Fibroblast of lung (primary cell): Measurements from ENCODE around the gene SGMS2.

Experiments
- EZH2 ChIP-seq: IDR thresholded peaks from 2 replicates; pipeline ENCODE4 v1.5.1; 2012; ENCODE audit warnings: low read length, control low read depth, mild to moderate bottlenecking; ENCODE audit errors: missing control alignments
- TF ChIP-seq, protein P1 (sequence below), 2 donors: IDR thresholded peaks in 1 of 2; conservative IDR thresholded peaks in 1 of 2; 1 replicate in 1 of 2; 2 replicates in 1 of 2; pipeline ENCODE4 v1.5.1; 2011 to 2012; ENCODE audit warnings: low read length in 2 of 2, control low read depth in 1 of 2, inconsistent platforms in 1 of 2, low read depth in 1 of 2, mild to moderate bottlenecking in 1 of 2

DNA sequence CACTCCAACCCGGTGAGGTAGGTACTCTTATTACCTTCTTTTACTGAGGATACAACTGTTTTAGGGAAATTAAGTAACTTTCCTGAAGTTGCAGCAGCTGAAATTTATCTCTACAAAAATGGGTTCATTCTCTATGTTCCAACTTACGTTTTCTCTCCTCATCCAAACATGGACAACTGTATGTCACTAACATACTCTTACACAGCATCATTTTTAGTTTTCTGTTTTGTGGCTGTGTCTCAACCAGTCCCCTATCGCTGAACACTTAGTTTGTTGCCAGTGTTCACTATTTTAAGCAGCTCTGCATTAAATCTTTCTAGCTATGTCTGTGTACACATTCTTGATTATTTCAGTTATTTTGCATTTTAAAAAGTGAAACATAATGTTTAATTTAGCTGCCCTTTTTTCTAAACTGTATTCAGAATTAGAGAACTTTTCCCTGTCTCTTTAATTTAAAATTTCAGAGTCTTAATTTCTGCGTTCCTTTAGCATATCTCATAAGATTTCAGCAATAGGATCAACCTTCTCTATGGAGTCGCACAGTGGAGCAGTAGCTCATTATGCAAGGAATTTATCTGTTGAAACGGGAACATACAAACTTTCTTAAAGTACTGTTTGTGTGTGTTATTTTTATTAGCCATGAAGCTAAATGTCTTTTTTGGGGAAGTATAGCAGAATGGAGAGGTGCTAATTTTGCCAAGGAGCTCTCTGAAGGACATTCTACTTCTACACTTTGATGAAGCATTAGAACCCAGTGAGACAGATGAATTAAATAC is 3.8 kb downstream of the SGMS2 start:
- TF ChIP-seq, protein P1, sequence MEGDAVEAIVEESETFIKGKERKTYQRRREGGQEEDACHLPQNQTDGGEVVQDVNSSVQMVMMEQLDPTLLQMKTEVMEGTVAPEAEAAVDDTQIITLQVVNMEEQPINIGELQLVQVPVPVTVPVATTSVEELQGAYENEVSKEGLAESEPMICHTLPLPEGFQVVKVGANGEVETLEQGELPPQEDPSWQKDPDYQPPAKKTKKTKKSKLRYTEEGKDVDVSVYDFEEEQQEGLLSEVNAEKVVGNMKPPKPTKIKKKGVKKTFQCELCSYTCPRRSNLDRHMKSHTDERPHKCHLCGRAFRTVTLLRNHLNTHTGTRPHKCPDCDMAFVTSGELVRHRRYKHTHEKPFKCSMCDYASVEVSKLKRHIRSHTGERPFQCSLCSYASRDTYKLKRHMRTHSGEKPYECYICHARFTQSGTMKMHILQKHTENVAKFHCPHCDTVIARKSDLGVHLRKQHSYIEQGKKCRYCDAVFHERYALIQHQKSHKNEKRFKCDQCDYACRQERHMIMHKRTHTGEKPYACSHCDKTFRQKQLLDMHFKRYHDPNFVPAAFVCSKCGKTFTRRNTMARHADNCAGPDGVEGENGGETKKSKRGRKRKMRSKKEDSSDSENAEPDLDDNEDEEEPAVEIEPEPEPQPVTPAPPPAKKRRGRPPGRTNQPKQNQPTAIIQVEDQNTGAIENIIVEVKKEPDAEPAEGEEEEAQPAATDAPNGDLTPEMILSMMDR (conservative IDR thresholded peaks at IDR 0.05 in 1 of 2, IDR thresholded peaks at IDR 0.05 in 1 of 2; ENCODE audit: low read depth in 1 of 2, low read length in 2 of 2): no peak
- TF ChIP-seq EZH2: no peak
